ENCODE results near the gene SGPP2. TPM values are rescaled to one million over a fixed set of nuclear protein-coding genes. Genes with fewer than 3 reads are reported as not detected.

The SGPP2 gene
- total and polyA plus RNA-seq, 7 donors, result 0.06 to 0.29 (median 0.10) TPM; not detected in 2

- 59 to 73% (median 68%) methylated on average over 5 of the region's 5 CpGs for WGBS, 3 donors
- Histone ChIP-seq H3K36me3 (ENCODE audit: insufficient read depth in 1 of 2, low read depth in 1 of 2) (no peaks in the 10 kb centered on the region), H3K4me1 (no peaks in the 10 kb centered on the region), H3K9me3 (no peaks in the 10 kb centered on the region), H3K27me3 (ENCODE audit: insufficient read depth in 3 of 3, low read length in 2 of 3) (no peaks in the 10 kb centered on the region), H3K4me3 (no peak overlapping the region), H3K27ac (no peak overlapping the region)
- intact Hi-C loops (cut with DNase I), result no loop called here
- TF ChIP-seq, protein P1, sequence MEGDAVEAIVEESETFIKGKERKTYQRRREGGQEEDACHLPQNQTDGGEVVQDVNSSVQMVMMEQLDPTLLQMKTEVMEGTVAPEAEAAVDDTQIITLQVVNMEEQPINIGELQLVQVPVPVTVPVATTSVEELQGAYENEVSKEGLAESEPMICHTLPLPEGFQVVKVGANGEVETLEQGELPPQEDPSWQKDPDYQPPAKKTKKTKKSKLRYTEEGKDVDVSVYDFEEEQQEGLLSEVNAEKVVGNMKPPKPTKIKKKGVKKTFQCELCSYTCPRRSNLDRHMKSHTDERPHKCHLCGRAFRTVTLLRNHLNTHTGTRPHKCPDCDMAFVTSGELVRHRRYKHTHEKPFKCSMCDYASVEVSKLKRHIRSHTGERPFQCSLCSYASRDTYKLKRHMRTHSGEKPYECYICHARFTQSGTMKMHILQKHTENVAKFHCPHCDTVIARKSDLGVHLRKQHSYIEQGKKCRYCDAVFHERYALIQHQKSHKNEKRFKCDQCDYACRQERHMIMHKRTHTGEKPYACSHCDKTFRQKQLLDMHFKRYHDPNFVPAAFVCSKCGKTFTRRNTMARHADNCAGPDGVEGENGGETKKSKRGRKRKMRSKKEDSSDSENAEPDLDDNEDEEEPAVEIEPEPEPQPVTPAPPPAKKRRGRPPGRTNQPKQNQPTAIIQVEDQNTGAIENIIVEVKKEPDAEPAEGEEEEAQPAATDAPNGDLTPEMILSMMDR (IDR thresholded peaks at IDR 0.05), result no peak
- ATAC-seq, result no peak
- no peak for DNase-seq
Observed at GRCh38 chr2:222470802-222471468, 46.6 kb downstream of the SGPP2 start.

DNA sequence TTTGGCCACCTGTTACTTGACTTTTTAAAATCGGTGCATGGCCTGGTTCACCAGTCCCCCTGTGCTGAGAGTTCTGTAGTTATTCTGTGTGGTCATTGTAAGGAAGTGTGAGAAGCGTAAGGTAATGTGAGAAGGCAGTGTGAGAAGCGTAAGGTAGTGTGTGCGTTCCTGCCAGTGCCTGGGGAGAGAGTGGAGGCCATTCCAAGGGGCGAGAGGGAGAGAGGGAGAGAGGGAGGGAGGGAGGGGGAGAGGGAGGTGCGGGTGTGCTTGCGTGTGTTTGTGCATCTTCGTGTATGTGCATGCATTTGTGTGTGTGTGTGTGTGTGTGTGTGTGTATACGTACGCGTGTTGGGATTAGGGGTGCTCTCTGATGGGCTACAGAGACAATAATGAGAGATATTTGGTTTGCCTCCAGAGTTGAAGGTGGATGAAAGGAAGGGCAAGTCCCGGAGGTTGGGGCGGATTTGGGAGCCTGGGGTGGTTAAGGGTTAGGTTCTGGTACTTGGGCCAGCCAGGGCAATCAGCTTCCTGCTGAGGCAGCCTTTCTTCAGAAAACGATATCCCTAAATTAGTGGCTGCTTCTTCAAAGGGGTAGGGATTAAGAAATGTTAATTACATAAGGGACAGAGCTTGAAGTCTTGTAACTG lies 53.7 kb downstream of the SGPP2 start:
- WGBS, 3 donors, result 37 to 48% (median 41%) methylated on average over 14 of the region's 14 CpGs
- Histone ChIP-seq H3K4me3 (no peak overlapping the region), H3K27me3 (ENCODE audit: insufficient read depth in 3 of 3, low read length in 2 of 3) (no peaks in the 10 kb centered on the region), H3K9me3 (no peaks in the 10 kb centered on the region), H3K36me3 (ENCODE audit: insufficient read depth in 1 of 2, low read depth in 1 of 2) (no peaks in the 10 kb centered on the region), H3K27ac (no peak overlapping the region), H3K4me1 (no peaks in the 10 kb centered on the region)
- intact Hi-C loops (cut with DNase I), result no loop called here
- TF ChIP-seq, protein P1 (IDR thresholded peaks at IDR 0.05), result no peak
- DNase-seq (no peak), ATAC-seq (no peak)

- ATAC-seq, result no peak
- H3K27me3 ChIP-seq (ENCODE audit: insufficient read depth in 3 of 3, low read length in 2 of 3), result peaks cover 0 to 5% (median 0%) of the 10 kb centered on the region in 3 donors
- TF ChIP-seq, protein P1 (IDR thresholded peaks at IDR 0.05), result no peak
Observed at GRCh38 chr2:222479859-222480258, 55.5 kb downstream of the SGPP2 start.

DNA sequence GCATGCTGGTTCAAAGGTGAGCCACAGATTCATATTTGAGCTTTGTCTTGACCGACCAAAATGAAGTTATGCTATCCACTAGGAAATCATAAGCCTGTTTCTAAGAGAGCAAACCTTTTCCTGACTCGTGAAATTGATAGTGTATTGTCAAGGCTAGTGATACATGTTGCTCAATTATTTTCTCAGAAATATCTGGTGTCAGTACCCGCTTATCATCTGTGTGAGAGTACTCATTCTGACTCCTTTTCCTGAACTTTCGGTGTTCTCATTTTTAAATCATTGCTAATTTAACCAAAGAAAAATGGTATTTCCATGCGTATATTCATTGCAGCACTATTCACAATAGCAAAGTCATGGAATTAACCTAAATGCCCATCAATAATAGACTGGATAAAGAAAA lies 56.2 kb downstream of the SGPP2 start:
- H3K4me3 ChIP-seq, result no peak overlapping the region
- 78 to 86% (median 79%) methylated on average over 5 of the region's 5 CpGs for WGBS, 3 donors
- no peak overlapping the region for H3K27ac ChIP-seq
- H3K9me3 ChIP-seq, result no peaks in the 10 kb centered on the region
- peaks cover 0 to 5% (median 0%) of the 10 kb centered on the region in 3 donors for H3K27me3 ChIP-seq (ENCODE audit: insufficient read depth in 3 of 3, low read length in 2 of 3)
- no peaks in the 10 kb centered on the region for H3K36me3 ChIP-seq (ENCODE audit: insufficient read depth in 1 of 2, low read depth in 1 of 2)
- ATAC-seq, result no peak
- intact Hi-C loops (cut with DNase I), result no loop called here
- no peaks in the 10 kb centered on the region for H3K4me1 ChIP-seq
- no peak for DNase-seq
- TF ChIP-seq, protein P1 (IDR thresholded peaks at IDR 0.05), result no peak

More at GRCh38 chr2:222479859-222480258, 55.5 kb downstream of the SGPP2 start:
- Histone ChIP-seq H3K4me3 (no peak overlapping the region), H3K9me3 (no peaks in the 10 kb centered on the region), H3K27ac (no peak overlapping the region), H3K4me1 (no peaks in the 10 kb centered on the region), H3K36me3 (ENCODE audit: insufficient read depth in 1 of 2, low read depth in 1 of 2) (no peaks in the 10 kb centered on the region)
- intact Hi-C loops (cut with DNase I), result no loop called here
- no peak for DNase-seq

Measured in psoas muscle (tissue), 8 donors.